ENCODE measurements around the gene TBC1D2B. TPM values are rescaled to one million over a fixed set of nuclear protein-coding genes. Genes with fewer than 3 reads are reported as not detected.

The TBC1D2B gene
- total RNA-seq, 1 experiment from 2014 or later = 17.6 TPM

- H4K20me1 ChIP-seq (ENCODE audit: control insufficient read depth, insufficient read depth, insufficient read length) = no peaks in the 10 kb centered on the region
- Mint-ChIP-seq H3K27me3 (ENCODE audit: low read depth) (no peaks in the 10 kb centered on the region), H3K4me1 (peaks cover 29 to 58% of the 10 kb centered on the region in 2 experiments), H3K4me3 (no peak overlapping the region), H3K36me3 (ENCODE audit: insufficient read depth in 1 of 3, low read depth in 3 of 3) (no peaks in the 10 kb centered on the region), H3K27ac (peak overlapping the region in 1 of 3 experiments; percentile 68; a peak in 2 of 7 replicates), H3K9me3 (no peaks in the 10 kb centered on the region)
- H3K9me3 ChIP-seq (ENCODE audit: control insufficient read depth, low read depth, low read length) = no peaks in the 10 kb centered on the region
- H3K27ac ChIP-seq (ENCODE audit: insufficient read length, low read depth, low read length) = no peak overlapping the region
- H2AK5ac ChIP-seq (ENCODE audit: insufficient read length, low read length) = no peak overlapping the region
- no peak overlapping the region for H2AFZ ChIP-seq (ENCODE audit: low read length)
- no peak overlapping the region for H3K56ac ChIP-seq (ENCODE audit: insufficient read length, low read depth, low read length)
- H3K23me2 ChIP-seq (ENCODE audit: insufficient read length, low read depth, low read length, poor library complexity, severe bottlenecking) = no peaks in the 10 kb centered on the region
- no peak overlapping the region for H3K4me2 ChIP-seq (ENCODE audit: insufficient read depth, insufficient read length, low read length)
- H4K5ac ChIP-seq (ENCODE audit: insufficient read length, low read depth, low read length) = no peak overlapping the region
- no peak overlapping the region for H3K14ac ChIP-seq (ENCODE audit: insufficient read depth, low read length)
- H2BK20ac ChIP-seq (ENCODE audit: low read depth, low read length, poor library complexity, severe bottlenecking) = no peak overlapping the region
- no peak overlapping the region for H4K91ac ChIP-seq (ENCODE audit: insufficient read length, low read depth, low read length)
- peaks cover 2% of the 10 kb centered on the region for H3K79me1 ChIP-seq (ENCODE audit: insufficient read depth, low read depth, low read length, poor library complexity, severe bottlenecking)
- whole genome bisulfite sequencing (ENCODE audit: extremely low coverage, insufficient read length, low lambda C conversion rate) = no CpG with 5 or more reads among the region's 5 CpGs
- no peak overlapping the region for H3K18ac ChIP-seq (ENCODE audit: insufficient read length, low read depth, low read length)
- no peak overlapping the region for H2BK12ac ChIP-seq (ENCODE audit: insufficient read length, low read depth, low read length)
- H4K8ac ChIP-seq (replicated peaks; ENCODE audit: insufficient read length, low read depth, low read length) = no peak overlapping the region
- no peak for TF ChIP-seq CTCF (conservative IDR thresholded peaks at IDR 0.05)
- peaks cover 3% of the 10 kb centered on the region; the same call in 1 of the 2 replicates for H3K79me2 ChIP-seq (ENCODE audit: insufficient read depth, low read length)
- H3K23ac ChIP-seq (ENCODE audit: insufficient read length, low read depth, low read length) = no peak overlapping the region
- H2BK120ac ChIP-seq (ENCODE audit: low read depth, low read length, poor library complexity, severe bottlenecking) = no peak overlapping the region
- H2BK15ac ChIP-seq (ENCODE audit: low read depth, low read length) = no peak overlapping the region
- no peaks in the 10 kb centered on the region for H3K27me3 ChIP-seq (ENCODE audit: insufficient read depth, low read length)
- H3K9ac ChIP-seq (ENCODE audit: extremely low read depth, insufficient read length, low read length) = no peak overlapping the region
- no peak overlapping the region for H3K4ac ChIP-seq (ENCODE audit: low read depth, low read length)
- no peak overlapping the region for H3T11ph ChIP-seq (ENCODE audit: low read length)
- H2BK5ac ChIP-seq (ENCODE audit: insufficient read length, low read length) = no peak overlapping the region
- H3K4me1 ChIP-seq (ENCODE audit: insufficient read depth, low read length) = peaks cover 19% of the 10 kb centered on the region
- DNase-seq = no peak
Measured at GRCh38 chr15:78065284-78065872, 12.1 kb downstream of the TBC1D2B start.

All from H9 (cell line).